Mesendoderm (in vitro differentiated cells): ENCODE data around the gene FGF22.

Experiments used
- DNase-seq: peaks from one replicate; pipeline ENCODE4 v3.0.0; 2013
- H2AK5ac ChIP-seq: 2 replicates; pipeline ENCODE4 v1.6.1; 2013; ENCODE audit warnings: low read length, inconsistent platforms
- H2BK120ac ChIP-seq: 2 replicates; pipeline ENCODE4 v1.6.1; 2013; ENCODE audit warnings: low read depth, mild to moderate bottlenecking, low read length, moderate library complexity, mixed read lengths
- H2BK15ac ChIP-seq: replicated peaks from 2 replicates; pipeline ENCODE4 v1.6.1; 2013; ENCODE audit warnings: low read depth, mild to moderate bottlenecking, moderate library complexity
- H2BK5ac ChIP-seq: 2 replicates; pipeline ENCODE4 v1.6.1; 2013; ENCODE audit warnings: low read length, inconsistent platforms
- H3K18ac ChIP-seq: 2 replicates; pipeline ENCODE4 v1.6.1; 2013; ENCODE audit warnings: mild to moderate bottlenecking, low read length, mixed read lengths
- H3K23ac ChIP-seq: one replicate; pipeline ENCODE4 v1.6.1; 2013; ENCODE audit warnings: low read length
- H3K27ac ChIP-seq: 2 replicates; pipeline ENCODE4 v1.5.1; 2013; ENCODE audit warnings: low read depth, mild to moderate bottlenecking, inconsistent platforms, low read length, moderate library complexity
- H3K27me3 ChIP-seq: 2 replicates; pipeline ENCODE4 v1.6.1; 2013; ENCODE audit warnings: low read length, control low read depth, mild to moderate bottlenecking, inconsistent platforms; ENCODE audit not compliant: insufficient read depth, poor library complexity
- H3K36me3 ChIP-seq: 2 replicates; pipeline ENCODE4 v1.6.1; 2013; ENCODE audit warnings: low read length, inconsistent platforms; ENCODE audit not compliant: control insufficient read depth, insufficient read depth
- H3K4ac ChIP-seq: one replicate; pipeline ENCODE4 v1.6.1; 2013; ENCODE audit warnings: low read depth, mild to moderate bottlenecking, low read length, moderate library complexity
- H3K4me1 ChIP-seq: 2 replicates; pipeline ENCODE4 v1.6.1; 2013; ENCODE audit warnings: low read depth, low read length, inconsistent platforms; ENCODE audit not compliant: control insufficient read depth
- H3K4me2 ChIP-seq: 2 replicates; pipeline ENCODE4 v1.6.1; 2013; ENCODE audit warnings: low read length
- H3K4me3 ChIP-seq: 2 replicates; pipeline ENCODE4 v1.5.1; 2013; ENCODE audit warnings: mild to moderate bottlenecking, low read length
- H3K56ac ChIP-seq: one replicate; pipeline ENCODE4 v1.6.1; 2013; ENCODE audit warnings: low read length
- H3K79me1 ChIP-seq: 2 replicates; pipeline ENCODE4 v1.6.1; 2013; ENCODE audit warnings: low read length, inconsistent platforms
- H3K79me2 ChIP-seq: 2 replicates; pipeline ENCODE4 v1.6.1; 2013; ENCODE audit warnings: mild to moderate bottlenecking, low read length; ENCODE audit not compliant: control insufficient read depth, insufficient read depth
- H3K9ac ChIP-seq: 2 replicates; pipeline ENCODE4 v1.6.1; 2013; ENCODE audit warnings: low read length, inconsistent platforms
- H4K5ac ChIP-seq: one replicate; pipeline ENCODE4 v1.6.1; 2013; ENCODE audit warnings: low read length
- H4K8ac ChIP-seq: one replicate; pipeline ENCODE4 v1.6.1; 2013; ENCODE audit warnings: low read depth, mild to moderate bottlenecking, control low read depth, low read length, moderate library complexity
- WGBS: extraction: QIAGEN DNeasy Blood & Tissue Kit; methylation state at CpG from one replicate; pipeline ENCODE4 v1.1.7; 2013; ENCODE audit warnings: low lambda C conversion rate, missing lambda C conversion rate; ENCODE audit not compliant: insufficient coverage; ENCODE audit errors: extremely low coverage; 5-methylcytosine and 5-hydroxymethylcytosine counted together

FGF22 gene

DNA sequence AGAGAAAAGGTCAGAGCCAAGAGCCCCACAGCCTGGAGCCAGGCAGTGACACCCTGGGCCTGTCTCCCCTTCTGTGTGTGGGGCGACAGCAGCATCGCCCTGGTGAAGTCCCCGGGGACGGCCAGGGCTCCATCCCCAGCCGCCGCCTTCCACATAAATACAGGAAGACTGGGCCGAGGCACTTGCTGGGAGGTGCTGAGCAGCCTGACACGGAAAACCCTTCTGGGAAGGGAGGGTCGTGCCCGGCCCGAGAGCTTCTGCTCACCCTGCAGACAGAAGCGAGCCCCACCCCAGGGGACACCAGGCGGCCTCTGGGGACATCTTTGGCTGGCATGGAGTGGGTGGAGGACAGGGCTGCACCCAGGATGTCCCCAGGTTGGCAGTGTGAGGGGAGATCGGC lies 5.1 kb downstream of the FGF22 start:
- Histone ChIP-seq H4K8ac (no peak overlapping the region), H3K23ac (no peak overlapping the region), H2BK15ac (no peak overlapping the region), H3K4me2 (no peak overlapping the region), H4K5ac (no peak overlapping the region), H3K36me3 (peaks cover 8% of the 10 kb centered on the region), H2BK5ac (no peak overlapping the region), H3K27me3 (no peaks in the 10 kb centered on the region), H3K27ac (no peak overlapping the region), H3K56ac (no peak overlapping the region), H3K9ac (no peak overlapping the region), H3K79me2 (no peaks in the 10 kb centered on the region), H2AK5ac (no peak overlapping the region), H3K4me1 (no peaks in the 10 kb centered on the region), H3K18ac (no peak overlapping the region), H2BK120ac (no peak overlapping the region), H3K79me1 (no peaks in the 10 kb centered on the region), H3K4me3 (no peak overlapping the region), H3K4ac (no peak overlapping the region)
- no peak for DNase-seq
- no CpG with 5 or more reads among the region's 14 CpGs for WGBS

DNA sequence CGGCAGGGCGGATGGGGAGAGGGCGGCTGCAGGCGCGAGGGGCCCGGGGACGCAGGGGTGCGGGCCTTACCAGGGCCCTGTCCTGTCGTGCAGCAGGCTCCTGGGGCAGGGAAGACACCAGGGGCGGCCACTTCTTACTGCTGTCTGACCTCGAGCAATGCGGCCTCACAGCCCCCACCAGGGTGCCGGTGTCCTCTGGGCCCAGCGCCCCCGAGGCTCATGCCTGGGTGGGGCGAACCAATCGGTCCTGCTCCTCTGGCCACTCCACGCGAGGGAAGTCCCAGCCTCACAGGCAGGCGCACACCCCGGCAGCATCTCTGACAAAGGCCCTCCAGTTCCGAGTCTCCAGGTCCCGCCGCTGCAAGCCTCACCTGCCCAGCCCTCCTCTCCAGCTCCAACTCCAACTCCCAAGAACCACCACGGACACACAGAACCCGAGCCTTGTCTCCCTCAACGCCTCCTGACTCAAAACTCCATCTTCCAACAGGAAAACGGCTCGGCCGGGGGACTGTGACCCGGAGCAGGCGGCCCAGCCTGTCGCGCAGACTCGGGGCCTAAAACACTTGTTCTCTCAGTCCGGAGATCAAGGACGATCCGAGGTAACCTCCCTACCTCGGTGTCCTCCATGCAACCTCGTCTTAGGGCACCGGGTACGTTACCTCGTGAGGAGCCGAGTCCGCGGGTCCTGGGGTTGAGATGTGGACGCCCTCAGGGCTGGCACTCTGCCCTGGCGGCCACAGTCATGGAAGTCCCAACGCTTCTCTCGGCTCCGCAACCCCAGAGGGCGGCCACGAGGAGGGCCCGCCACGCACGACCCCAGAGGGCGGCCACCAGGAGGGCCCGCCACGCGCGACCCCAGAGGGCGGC lies 6.5 kb downstream of the FGF22 start:
- no peak overlapping the region for H3K4me3 ChIP-seq
- H4K8ac ChIP-seq = no peak overlapping the region
- H3K56ac ChIP-seq = no peak overlapping the region
- no peak overlapping the region for H2BK5ac ChIP-seq
- H3K4me1 ChIP-seq = no peaks in the 10 kb centered on the region
- H2BK120ac ChIP-seq = no peak overlapping the region
- no peak overlapping the region for H3K18ac ChIP-seq
- no peak for DNase-seq
- peaks cover 8% of the 10 kb centered on the region for H3K36me3 ChIP-seq
- no peaks in the 10 kb centered on the region for H3K27me3 ChIP-seq
- H2AK5ac ChIP-seq = no peak overlapping the region
- H3K79me2 ChIP-seq = no peaks in the 10 kb centered on the region
- no CpG with 5 or more reads among the region's 62 CpGs for WGBS
- H2BK15ac ChIP-seq = no peak overlapping the region
- H3K4me2 ChIP-seq = no peak overlapping the region
- H4K5ac ChIP-seq = no peak overlapping the region
- no peaks in the 10 kb centered on the region for H3K79me1 ChIP-seq
- no peak overlapping the region for H3K9ac ChIP-seq
- H3K4ac ChIP-seq = no peak overlapping the region
- H3K23ac ChIP-seq = no peak overlapping the region
- no peak overlapping the region for H3K27ac ChIP-seq

DNA sequence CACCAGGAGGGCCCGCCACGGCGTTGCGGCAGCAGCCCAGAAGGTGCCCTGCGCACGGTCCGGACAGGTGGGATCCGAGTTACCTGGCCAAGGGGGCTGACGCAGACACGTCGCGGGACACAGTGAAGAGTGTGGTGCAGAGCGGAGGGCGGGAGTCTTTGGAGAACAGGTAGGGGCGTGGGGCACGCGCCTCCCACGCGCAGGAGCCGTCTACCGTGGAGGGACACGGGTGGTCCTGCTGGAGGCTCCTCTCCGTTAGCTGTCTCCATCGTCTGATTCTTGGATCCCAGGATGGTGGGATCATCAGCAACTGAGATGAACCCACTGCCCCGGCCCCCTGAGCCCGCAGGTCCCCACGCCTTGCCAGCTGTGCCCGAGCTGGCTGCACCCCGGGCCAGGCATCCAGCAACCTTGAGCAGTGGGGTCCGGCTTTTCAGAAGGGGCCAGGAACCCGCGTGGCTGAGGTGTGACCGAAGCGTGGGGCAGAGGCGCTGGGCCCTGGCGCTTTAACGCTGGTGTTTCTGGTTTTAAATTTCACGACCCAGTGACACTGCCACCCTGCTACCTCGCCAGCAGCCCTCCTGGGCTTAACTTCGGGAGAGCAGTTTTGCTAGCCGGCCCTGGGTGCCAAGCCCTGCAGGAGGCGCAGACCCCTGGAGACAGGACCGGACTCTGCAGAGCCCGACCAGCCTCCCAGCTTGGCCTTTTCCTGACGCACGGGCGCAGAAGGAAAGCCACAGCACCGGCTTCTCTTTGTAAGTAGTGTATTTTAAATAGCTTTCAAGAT lies 7.3 kb downstream of the FGF22 start:
- Histone ChIP-seq H3K27me3 (no peaks in the 10 kb centered on the region), H3K4me1 (no peaks in the 10 kb centered on the region), H3K79me2 (no peaks in the 10 kb centered on the region), H2BK120ac (no peak overlapping the region), H3K23ac (no peak overlapping the region), H3K56ac (no peak overlapping the region), H3K36me3 (peaks cover 9% of the 10 kb centered on the region), H4K5ac (no peak overlapping the region), H3K9ac (no peak overlapping the region), H3K18ac (no peak overlapping the region), H3K79me1 (no peaks in the 10 kb centered on the region), H3K4me2 (no peak overlapping the region), H3K4me3 (no peak overlapping the region), H3K4ac (no peak overlapping the region), H3K27ac (no peak overlapping the region), H4K8ac (no peak overlapping the region), H2AK5ac (no peak overlapping the region), H2BK5ac (no peak overlapping the region), H2BK15ac (no peak overlapping the region)
- DNase-seq = no peak
- no CpG with 5 or more reads among the region's 48 CpGs for WGBS

DNA sequence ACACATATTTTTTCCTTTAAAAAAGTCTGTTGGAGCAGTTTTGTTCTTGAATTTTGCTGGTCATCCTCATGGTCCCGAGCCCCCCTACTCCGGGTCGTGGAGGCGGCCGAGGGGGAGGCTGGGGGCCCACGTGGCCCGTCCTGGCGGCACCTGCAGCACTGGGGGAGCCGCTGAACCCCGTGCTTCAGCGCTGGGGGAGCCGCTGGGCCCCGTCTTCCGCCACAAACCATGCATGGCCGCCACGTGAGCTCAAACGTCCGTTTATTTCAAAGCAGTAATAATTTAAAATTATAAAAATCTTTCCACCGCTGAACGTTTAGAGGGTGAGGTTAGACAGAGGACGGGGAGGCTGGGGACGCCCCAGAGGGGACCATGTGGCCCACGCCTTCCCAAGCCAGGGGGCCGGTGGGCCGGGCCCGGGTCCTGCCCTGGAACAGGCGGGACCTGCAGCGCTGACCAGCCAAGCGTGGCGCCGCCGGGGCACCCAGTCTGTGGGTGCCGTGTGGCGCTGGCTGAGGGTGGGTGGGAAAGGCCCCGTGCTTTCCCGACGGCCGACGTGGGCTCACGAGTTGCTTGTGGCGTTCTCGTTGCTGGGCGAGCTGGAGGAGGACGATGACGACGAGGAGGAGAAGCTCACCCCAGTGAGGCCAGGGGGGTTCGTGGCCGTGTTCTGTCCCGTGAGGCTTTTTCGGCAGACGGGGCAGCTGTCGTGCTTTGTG lies 8.0 kb downstream of the FGF22 start:
- Histone ChIP-seq H2BK5ac (no peak overlapping the region), H2BK15ac (no peak overlapping the region), H3K79me1 (no peaks in the 10 kb centered on the region), H3K9ac (no peak overlapping the region), H3K79me2 (peaks cover 4% of the 10 kb centered on the region), H4K5ac (no peak overlapping the region), H3K23ac (no peak overlapping the region), H3K4ac (no peak overlapping the region), H2BK120ac (no peak overlapping the region), H2AK5ac (no peak overlapping the region), H3K27me3 (no peaks in the 10 kb centered on the region), H3K4me2 (no peak overlapping the region), H3K27ac (no peak overlapping the region), H3K56ac (no peak overlapping the region), H3K18ac (no peak overlapping the region), H3K4me3 (no peak overlapping the region), H3K36me3 (peaks cover 9% of the 10 kb centered on the region), H3K4me1 (no peaks in the 10 kb centered on the region), H4K8ac (no peak overlapping the region)
- DNase-seq = no peak
- WGBS = no CpG with 5 or more reads among the region's 52 CpGs

DNA sequence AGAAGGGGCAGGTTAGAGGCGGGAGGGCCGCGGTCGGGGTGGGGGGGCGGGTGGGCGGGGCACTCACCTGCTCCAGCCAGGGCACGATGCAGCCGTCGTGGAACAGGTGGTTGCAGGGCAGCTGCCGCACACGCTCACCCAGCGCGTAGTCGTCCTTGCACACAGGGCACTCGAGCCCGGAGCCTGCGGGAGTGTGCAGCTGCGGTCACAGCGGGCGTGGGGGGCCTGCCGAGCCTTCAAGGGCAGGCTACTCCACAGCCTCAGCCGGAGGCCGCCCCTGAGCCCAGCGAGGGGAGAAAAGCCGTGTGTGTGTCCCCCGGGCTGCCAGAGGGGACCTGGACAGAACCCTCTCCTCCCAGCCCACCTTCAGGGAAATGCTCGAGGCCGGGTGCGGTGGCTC lies 8.6 kb downstream of the FGF22 start:
- Histone ChIP-seq H3K79me2 (peaks cover 9% of the 10 kb centered on the region), H4K5ac (no peak overlapping the region), H3K56ac (no peak overlapping the region), H2AK5ac (no peak overlapping the region), H3K4me1 (no peaks in the 10 kb centered on the region), H2BK120ac (no peak overlapping the region), H3K27me3 (no peaks in the 10 kb centered on the region), H3K27ac (no peak overlapping the region), H3K9ac (no peak overlapping the region), H3K23ac (no peak overlapping the region), H3K4ac (no peak overlapping the region), H2BK15ac (no peak overlapping the region), H3K18ac (no peak overlapping the region), H3K36me3 (peaks cover 9% of the 10 kb centered on the region), H3K4me3 (no peak overlapping the region), H4K8ac (no peak overlapping the region), H3K4me2 (no peak overlapping the region), H2BK5ac (no peak overlapping the region), H3K79me1 (no peaks in the 10 kb centered on the region)
- WGBS = no CpG with 5 or more reads among the region's 29 CpGs
- DNase-seq = no peak
